Activated naive CD4-positive, alpha-beta T cell treated with anti-CD3 and anti-CD28 coated beads, Interleukin-2, amount 50 U/mL, for 24 hours (primary cell): ENCODE results near the gene APMAP.

Experiments
- H3K27ac Mint-ChIP-seq: one replicate; pipeline ENCODE4 v1.8.0; 2021; ENCODE audit warnings: mild to moderate bottlenecking, mixed read lengths
- H3K27me3 Mint-ChIP-seq: one replicate; pipeline ENCODE4 v1.8.0; 2021; ENCODE audit warnings: mixed read lengths
- H3K36me3 Mint-ChIP-seq: one replicate; pipeline ENCODE4 v1.8.0; 2021; ENCODE audit warnings: mixed read lengths
- H3K4me1 Mint-ChIP-seq: one replicate; pipeline ENCODE4 v1.8.0; 2021; ENCODE audit warnings: mixed read lengths
- H3K4me3 Mint-ChIP-seq: one replicate; pipeline ENCODE4 v1.8.0; 2021; ENCODE audit warnings: mild to moderate bottlenecking, mixed read lengths
- H3K9me3 Mint-ChIP-seq: one replicate; pipeline ENCODE4 v1.8.0; 2021; ENCODE audit warnings: mixed read lengths

APMAP gene

DNA sequence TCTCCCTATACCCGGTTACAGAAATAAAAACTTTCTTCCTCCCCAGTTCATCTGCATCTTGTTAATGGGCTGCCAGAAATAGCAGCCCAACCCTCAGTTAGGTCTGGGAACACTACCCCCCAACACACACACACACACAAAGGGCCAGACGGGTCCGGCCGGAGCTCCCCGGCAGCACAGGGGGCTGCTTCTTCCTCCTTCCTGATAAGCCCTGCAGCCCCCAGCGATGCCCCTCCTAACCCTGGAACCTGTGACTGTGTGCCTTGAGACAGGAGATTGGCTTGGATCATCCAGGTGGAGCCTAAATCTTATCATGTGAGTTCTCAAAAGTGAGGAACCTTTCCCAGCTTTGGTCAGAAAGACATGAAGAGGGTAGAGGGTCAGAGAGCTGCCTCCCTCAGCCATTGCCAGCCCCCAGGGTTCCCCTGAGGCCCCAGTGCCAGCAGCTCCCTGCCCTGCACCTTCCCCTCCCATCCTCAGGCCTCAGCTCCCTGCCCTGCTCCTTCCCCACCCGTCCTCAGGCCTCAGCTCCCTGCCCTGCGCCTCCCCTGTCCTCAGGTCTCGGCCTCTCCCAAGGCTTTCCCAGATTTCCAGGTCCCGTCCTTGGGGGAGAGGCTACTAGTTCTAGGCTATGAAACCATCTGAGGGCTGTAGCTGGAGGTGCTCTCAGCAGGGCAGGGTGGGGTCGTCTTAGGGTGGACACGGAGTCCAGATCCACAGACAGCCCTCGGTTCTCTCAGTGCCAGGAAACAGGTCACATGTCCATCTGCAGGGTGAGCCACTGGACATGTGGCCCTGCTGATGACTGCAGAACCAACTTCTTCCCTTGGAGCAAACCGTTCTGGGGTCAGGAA, 77.9 kb downstream of the APMAP start:
- H3K9me3 Mint-ChIP-seq: no peaks in the 10 kb centered on the region
- H3K27ac Mint-ChIP-seq: no peak overlapping the region
- H3K4me3 Mint-ChIP-seq: no peak overlapping the region
- H3K36me3 Mint-ChIP-seq: no peaks in the 10 kb centered on the region
- H3K27me3 Mint-ChIP-seq: no peaks in the 10 kb centered on the region
- no peaks in the 10 kb centered on the region for H3K4me1 Mint-ChIP-seq

DNA sequence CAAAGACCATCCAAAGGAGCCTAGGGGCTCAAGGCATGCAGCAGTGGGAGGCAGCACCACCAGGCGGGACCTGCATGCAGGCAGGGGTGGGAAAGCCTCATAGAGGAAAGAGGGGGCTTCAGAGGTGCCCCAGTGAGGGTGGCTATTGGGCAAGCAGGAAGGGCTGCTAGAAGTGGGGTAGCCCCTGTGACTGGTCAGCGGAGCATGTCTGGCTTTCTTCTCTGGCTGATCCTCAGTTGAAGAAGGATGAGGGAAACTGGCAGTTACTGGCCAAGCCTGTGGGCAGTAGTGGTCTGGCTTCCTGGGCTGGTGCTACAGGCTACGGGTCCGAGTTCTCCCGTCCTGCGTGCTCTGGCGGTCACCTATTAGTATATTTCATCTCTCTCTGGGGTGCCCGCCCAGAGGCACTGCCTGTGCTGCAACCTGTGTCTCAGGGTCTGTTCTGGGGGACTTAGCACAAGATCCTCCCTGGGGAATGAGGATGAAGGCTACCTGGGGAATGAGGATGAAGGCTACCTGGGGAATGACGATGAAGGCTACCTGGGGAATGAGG, 79.4 kb downstream of the APMAP start:
- Mint-ChIP-seq H3K27me3 (no peaks in the 10 kb centered on the region), H3K36me3 (no peaks in the 10 kb centered on the region), H3K4me3 (no peak overlapping the region), H3K9me3 (no peaks in the 10 kb centered on the region), H3K27ac (no peak overlapping the region), H3K4me1 (no peaks in the 10 kb centered on the region)
